DMS79 treated with DMSO at 0.1 percent for 48 hours (cell line): ENCODE data around the gene PCED1B.

Source experiments
- DNase-seq: peaks from one replicate; lab custom pipeline; 2025; lab: John Stamatoyannopoulos, UW

PCED1B gene

DNA sequence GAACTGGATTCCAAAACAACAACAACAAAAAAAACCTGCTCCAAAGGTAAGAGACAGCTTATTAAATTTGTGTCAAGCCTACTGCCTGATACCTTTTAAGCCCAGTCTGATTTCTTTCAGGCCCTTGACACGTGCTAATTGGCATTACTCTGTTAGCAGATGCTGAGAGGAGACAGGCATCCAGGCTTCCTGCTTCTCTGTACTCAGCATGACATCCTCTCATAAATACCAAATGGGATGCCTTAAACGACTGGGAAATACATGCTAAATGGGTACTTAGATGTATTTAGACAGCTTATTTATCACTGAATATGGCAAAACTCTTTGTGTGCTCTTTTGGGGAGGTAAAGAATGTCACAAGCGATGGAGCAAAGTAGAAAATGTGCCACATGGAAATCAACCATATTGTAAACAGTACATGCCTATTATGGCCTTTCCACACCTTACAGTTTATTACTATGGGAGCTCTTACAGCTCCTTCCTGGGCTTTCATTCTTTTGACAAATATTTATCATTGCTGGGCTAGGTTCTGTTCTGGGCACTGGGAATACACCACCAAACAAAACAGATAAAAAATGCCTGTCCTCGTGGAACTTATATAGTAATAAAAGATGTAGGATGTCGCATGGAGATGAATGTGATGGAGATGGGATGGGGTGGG is 11.5 kb upstream of the PCED1B start:
- DNase-seq, result no peak

DNA sequence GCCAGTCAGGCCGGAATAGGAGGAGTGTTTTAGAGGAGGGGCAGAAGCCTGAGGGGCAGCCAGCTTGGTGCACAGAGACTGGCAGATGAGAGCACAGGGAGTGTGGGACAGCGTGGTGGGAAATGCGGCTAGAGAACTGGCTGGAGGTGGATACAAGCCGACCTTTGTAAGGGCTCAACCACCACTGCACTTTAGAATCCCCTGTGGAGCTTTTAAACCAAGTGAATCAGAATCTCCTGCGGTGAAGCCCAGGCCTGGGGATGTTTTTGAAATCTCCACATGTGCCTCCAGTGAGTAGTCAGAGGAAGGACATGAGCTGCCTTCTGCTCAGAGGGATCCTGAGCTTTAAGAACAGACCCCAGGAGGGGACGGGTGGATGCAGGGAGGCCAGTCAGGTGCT is 10.9 kb upstream of the PCED1B start:
- DNase-seq, result no peak

DNA sequence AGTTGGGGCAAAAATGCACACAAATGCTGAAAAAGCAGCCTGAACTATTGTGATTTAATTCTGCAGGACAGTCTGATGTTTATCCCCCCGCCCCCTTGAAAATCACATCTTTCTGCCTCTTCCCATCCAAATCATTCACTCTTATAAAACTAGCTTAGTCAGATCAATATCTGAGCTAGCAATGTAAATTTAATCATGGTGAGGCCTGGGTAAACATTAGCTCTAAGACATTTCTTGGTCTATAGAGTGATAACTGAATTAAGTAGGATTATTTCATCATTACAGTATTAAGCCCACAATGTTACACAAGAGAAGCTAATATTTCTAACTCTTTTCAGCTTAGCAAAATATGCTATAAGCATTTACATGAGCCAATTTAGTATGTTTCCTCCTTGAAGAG is 9.1 kb upstream of the PCED1B start:
- DNase-seq, result no peak

DNA sequence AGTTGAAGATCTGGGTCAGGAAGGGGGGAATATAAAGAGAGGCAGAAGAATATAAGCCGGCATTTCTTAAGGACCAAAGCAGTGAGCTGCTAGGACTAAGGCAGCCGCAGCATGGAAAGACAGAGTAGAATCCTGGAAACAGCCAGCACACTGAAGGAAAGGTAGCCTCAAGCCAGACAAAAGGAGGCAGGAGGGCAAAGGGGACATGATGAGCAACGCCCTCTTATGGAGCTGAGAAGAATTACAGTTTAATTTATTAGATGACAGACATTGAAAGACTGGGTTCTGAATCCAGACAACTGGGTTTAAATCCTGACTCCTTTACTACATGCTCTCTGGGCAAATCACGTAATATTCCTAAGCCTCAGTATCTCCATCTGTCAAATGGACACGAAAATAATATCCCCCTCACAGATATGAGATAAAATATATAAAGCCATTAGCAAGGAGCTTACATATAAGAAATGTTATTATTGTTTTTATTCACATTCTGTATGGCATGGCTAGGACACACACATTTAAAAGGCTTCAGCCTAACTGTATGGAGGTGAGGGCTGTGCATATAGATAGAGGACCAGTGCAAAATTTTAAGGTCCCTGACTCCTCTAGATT is 8.1 kb upstream of the PCED1B start:
- DNase-seq, result no peak

- DNase-seq, result no peak
Measured at GRCh38 chr12:47073951-47074350, 5.5 kb upstream of the PCED1B start.

DNA sequence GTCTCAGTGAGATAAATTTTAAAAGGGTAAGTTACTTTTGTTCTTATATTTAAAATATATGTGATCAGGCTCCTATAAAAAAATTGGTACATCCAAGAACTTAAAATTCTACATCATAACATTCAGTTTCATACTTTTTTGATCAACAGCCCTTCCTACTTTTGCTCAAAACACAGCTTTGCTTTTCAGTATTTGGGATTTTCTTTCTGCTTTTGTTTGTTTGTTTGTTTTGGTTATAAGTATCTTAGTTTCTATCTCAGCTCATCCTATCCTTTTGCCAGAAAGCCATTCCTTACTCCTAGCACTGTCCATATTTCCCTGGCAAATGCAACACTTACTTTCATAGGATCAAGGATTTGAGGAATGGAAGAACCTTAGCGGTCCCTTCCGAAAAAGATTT is 4.7 kb upstream of the PCED1B start:
- DNase-seq, result no peak

- no peak for DNase-seq
Measured at GRCh38 chr12:47075192-47076084, 4.0 kb upstream of the PCED1B start.

DNA sequence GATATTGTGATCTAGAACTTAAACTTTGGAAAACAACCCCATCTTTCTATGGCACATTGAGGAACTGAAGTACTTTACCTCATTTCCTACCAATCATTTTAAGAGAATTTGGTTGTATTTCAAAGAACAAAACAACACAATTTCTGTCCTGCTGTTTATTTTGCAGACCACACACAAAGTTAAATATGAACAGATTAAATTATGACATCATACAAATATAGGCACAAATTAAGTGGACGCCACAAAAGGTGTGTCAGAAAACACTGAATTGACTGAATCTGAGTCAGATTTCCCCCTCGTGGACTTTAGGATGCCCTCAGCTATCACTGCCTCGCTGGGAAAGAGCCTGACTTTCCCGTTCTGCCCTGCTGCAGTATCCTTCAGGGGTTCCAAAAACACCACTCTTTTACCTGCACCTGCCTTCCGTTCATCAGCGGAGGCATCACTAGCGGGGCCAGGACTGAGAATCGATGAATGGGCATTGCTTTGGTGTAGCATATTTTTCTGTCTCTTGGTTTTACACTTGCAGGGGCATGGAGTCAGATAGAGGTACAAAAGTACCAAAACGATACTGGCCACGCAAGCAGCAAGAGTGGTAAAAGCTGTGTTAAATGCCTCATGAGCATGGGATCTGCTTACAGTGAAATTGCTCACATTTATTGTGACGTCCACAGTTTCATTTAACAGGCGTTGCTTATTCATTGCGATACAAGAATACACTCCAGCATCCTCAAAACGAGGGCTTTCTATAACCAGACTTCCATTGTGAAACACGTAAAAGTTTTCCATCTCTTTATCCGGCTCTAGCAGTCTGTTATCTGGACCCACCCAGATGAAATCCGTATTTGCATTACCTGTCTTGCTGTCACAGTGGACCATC is 2.0 kb upstream of the PCED1B start:
- no peak for DNase-seq

- no peak for DNase-seq
Measured at GRCh38 chr12:47078086-47078395, 1.4 kb upstream of the PCED1B start.

- DNase-seq, result no peak
Measured at GRCh38 chr12:47078733-47079467, 521 bp upstream of the PCED1B start.

GRCh38 chr12:47079981-47080724 is 732 bp downstream of the PCED1B start:
- DNase-seq, result no peak

GRCh38 chr12:47080725-47081502 is 1.5 kb downstream of the PCED1B start:
- no peak for DNase-seq

- DNase-seq, result no peak
Measured at GRCh38 chr12:47082283-47082682, 2.9 kb downstream of the PCED1B start.

DNA sequence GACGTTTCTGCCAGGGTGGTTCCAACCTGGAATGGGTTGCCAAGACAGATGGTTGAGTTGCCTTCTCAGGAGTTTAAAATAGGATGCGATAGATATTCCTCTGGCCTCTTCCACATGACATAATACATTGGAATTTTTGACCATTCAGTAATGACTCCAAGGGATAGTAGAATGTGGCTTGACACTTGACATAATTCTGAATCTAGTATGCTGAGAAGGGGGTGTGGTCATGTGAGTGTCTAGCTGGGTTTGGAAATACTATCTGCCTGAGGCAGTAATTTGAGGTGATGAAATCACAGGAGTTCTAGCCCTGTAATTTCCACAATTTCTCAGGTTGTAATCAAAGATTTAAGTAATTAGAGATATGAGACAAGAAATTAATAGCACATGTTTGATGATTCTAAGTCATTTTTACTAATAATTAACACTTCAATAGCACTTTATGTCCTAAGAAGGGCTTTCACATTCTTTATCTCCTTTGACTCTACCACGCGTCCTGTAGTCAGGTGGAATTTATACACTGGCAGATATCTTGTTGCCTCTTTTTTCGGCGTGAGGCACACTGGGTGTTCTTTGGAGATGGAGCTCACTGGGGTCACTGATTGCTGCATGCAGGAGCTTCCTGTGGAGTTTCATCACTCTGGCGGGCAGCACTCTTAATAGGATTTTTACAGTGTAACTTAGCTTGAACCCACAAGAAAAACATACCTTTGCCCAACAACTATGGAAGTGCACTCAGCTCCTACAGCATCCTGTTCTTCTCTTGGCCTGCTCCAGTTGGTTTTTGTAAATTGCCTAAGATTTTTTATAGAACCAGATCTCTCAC is 3.6 kb downstream of the PCED1B start:
- DNase-seq, result no peak

- no peak for DNase-seq
Measured at GRCh38 chr12:47084172-47084571, 4.8 kb downstream of the PCED1B start.

GRCh38 chr12:47085815-47086252 is 6.4 kb downstream of the PCED1B start:
- DNase-seq, result no peak

GRCh38 chr12:47087088-47087688 is 7.8 kb downstream of the PCED1B start:
- DNase-seq, result no peak
